Epidermal melanocyte (primary cell): Measurements from ENCODE around the gene C15orf39.
"Not testable (repeated sequence)": the region's sequence is repeated elsewhere in the genome, so short reads cannot be mapped to it uniquely, and the experiment has no call there.

Experiments
- DNase-seq: peaks from one replicate; pipeline ENCODE4 v3.0.0; 2011; ENCODE audit warnings: low spot score; ENCODE audit not compliant: insufficient read length

C15orf39 gene

GRCh38 chr15:75230551-75231371 is 29.1 kb downstream of the C15orf39 start:
- DNase-seq, result no peak

GRCh38 chr15:75231836-75232235 is 30.2 kb downstream of the C15orf39 start:
- no peak for DNase-seq

- no peak for DNase-seq
Measured at GRCh38 chr15:75232252-75232813, 30.7 kb downstream of the C15orf39 start.

GRCh38 chr15:75232826-75233503 is 31.3 kb downstream of the C15orf39 start:
- DNase-seq, result no peak

- no peak for DNase-seq
Measured at GRCh38 chr15:75233504-75234190, 32.0 kb downstream of the C15orf39 start.

- no peak for DNase-seq
Measured at GRCh38 chr15:75234191-75234810, 32.6 kb downstream of the C15orf39 start.

- DNase-seq, result no peak
Measured at GRCh38 chr15:75235051-75235673, 33.5 kb downstream of the C15orf39 start.

GRCh38 chr15:75235760-75236729 is 34.4 kb downstream of the C15orf39 start:
- DNase-seq, result no peak

GRCh38 chr15:75237316-75237982 is 35.8 kb downstream of the C15orf39 start:
- DNase-seq, result no peak

- DNase-seq, result no peak
Measured at GRCh38 chr15:75238150-75238549, 36.5 kb downstream of the C15orf39 start.

- DNase-seq, result not testable (repeated sequence)
Measured at GRCh38 chr15:75245741-75246140, 44.1 kb downstream of the C15orf39 start.

GRCh38 chr15:75248991-75249390 is 47.3 kb downstream of the C15orf39 start:
- DNase-seq, result not testable (repeated sequence)

- no peak for DNase-seq
Measured at GRCh38 chr15:75249726-75250125, 48.0 kb downstream of the C15orf39 start.

GRCh38 chr15:75251343-75251742 is 49.7 kb downstream of the C15orf39 start:
- DNase-seq, result not testable (repeated sequence)

- not testable (repeated sequence) for DNase-seq
Measured at GRCh38 chr15:75252285-75252684, 50.6 kb downstream of the C15orf39 start.

GRCh38 chr15:75258034-75258433 is 56.4 kb downstream of the C15orf39 start, which contains the start of gene GOLGA6C:
Gene GOLGA6C, plus strand, starts transcription at chr15:75258334. Its CDS starts 265 bp downstream, at chr15:75258599.
- not testable (repeated sequence) for DNase-seq

GRCh38 chr15:75258620-75259343 is 57.1 kb downstream of the C15orf39 start:
- not testable (repeated sequence) for DNase-seq

- DNase-seq, result not testable (repeated sequence)
Measured at GRCh38 chr15:75259873-75260272, 58.2 kb downstream of the C15orf39 start.
